H1 (cell line): Measurements from ENCODE around the gene RANBP6. TPM values are rescaled to one million over a fixed set of nuclear protein-coding genes. Genes with fewer than 3 reads are reported as not detected.
"Not testable (repeated sequence)": the region's sequence is repeated elsewhere in the genome, so short reads cannot be mapped to it uniquely, and the experiment has no call there.

Source experiments
- CTCF ChIA-PET: fragments of 300-600 bp; sonication (Branson Sonifier 250); formaldehyde crosslinking; loops from one replicate; lab custom pipeline; 2021; ENCODE audit not compliant: partially characterized antibody; lab: Charles Lee
- POLR2A ChIA-PET: fragments of 300-600 bp; sonication (Branson Sonifier 250); formaldehyde crosslinking; loops from one replicate; lab custom pipeline; 2021; ENCODE audit warnings: inconsistent platforms; ENCODE audit not compliant: partially characterized antibody; lab: Charles Lee
- DNase-seq, 2 experiments: peaks; one replicate each; pipeline versions ENCODE4 v3.0.0 to v3.0.0-alpha.2; 2010 to 2022; ENCODE audit warnings: low spot score in 2 of 2, low read depth in 1 of 2, mixed read lengths in 1 of 2
- FAIRE-seq: peaks from 2 replicates; lab custom pipeline; 2011; peaks lifted over from hg19 to GRCh38; lab: Jason Lieb, UNC
- H2AFZ ChIP-seq: 2 replicates; pipeline ENCODE4 v1.8.1; 2012; ENCODE audit warnings: low read length, inconsistent platforms
- H2AK5ac ChIP-seq: 2 replicates; pipeline ENCODE4 v1.6.1; 2013; ENCODE audit warnings: low read depth, low read length
- H2BK120ac ChIP-seq: replicated peaks from 2 replicates; pipeline ENCODE3; 2013; ENCODE audit warnings: low read depth, low read length, inconsistent platforms
- H2BK12ac ChIP-seq: 2 replicates; pipeline ENCODE4 v1.6.1; 2013; ENCODE audit warnings: low read depth, low read length
- H2BK15ac ChIP-seq: 2 replicates; pipeline ENCODE4 v1.6.1; 2013; ENCODE audit warnings: low read length
- H2BK20ac ChIP-seq: 2 replicates; pipeline ENCODE4 v1.6.1; 2013; ENCODE audit warnings: low read length
- H2BK5ac ChIP-seq: 2 replicates; pipeline ENCODE4 v1.6.1; 2013; ENCODE audit warnings: low read depth, low read length
- H3K14ac ChIP-seq: 2 replicates; pipeline ENCODE4 v1.6.1; 2013; ENCODE audit warnings: inconsistent platforms; ENCODE audit not compliant: insufficient read length
- H3K18ac ChIP-seq: 2 replicates; pipeline ENCODE4 v1.6.1; 2013; ENCODE audit warnings: low read length; ENCODE audit errors: extremely low read depth
- H3K23ac ChIP-seq: 2 replicates; pipeline ENCODE4 v1.6.1; 2013; ENCODE audit warnings: inconsistent platforms; ENCODE audit not compliant: insufficient read length
- H3K23me2 ChIP-seq: 2 replicates; pipeline ENCODE4 v1.6.1; 2013; ENCODE audit warnings: low read depth, low read length
- H3K27ac ChIP-seq: 2 replicates; pipeline ENCODE4 v1.6.1; 2011; ENCODE audit warnings: low read depth, low read length, inconsistent platforms
- H3K27me3 ChIP-seq, 4 experiments: replicated peaks in 1 of 4; 1 replicate in 1 of 4; 2 replicates in 3 of 4; pipeline versions ENCODE4 v1.6.1 to v1.8.1; 2011 to 2013; ENCODE audit warnings: low read length in 3 of 4, mild to moderate bottlenecking in 3 of 4, inconsistent platforms in 2 of 4, mixed read lengths in 2 of 4, moderate library complexity in 1 of 4; ENCODE audit not compliant: control insufficient read depth in 3 of 4, insufficient read depth in 3 of 4; ENCODE audit errors: extremely low read depth in 1 of 4
- H3K36me3 ChIP-seq, 4 experiments: 2 replicates each; pipeline versions ENCODE4 v1.6.1 to v1.8.1; 2011 to 2013; ENCODE audit warnings: mild to moderate bottlenecking in 4 of 4, low read length in 3 of 4, moderate library complexity in 2 of 4, control low read depth in 1 of 4, inconsistent platforms in 1 of 4; ENCODE audit not compliant: insufficient read depth in 4 of 4, control insufficient read depth in 2 of 4
- H3K4ac ChIP-seq: replicated peaks from 2 replicates; pipeline ENCODE3; 2013; ENCODE audit warnings: low read length, low read depth, mixed read lengths, inconsistent platforms; ENCODE audit not compliant: insufficient read length
- H3K4me1 ChIP-seq, 4 experiments: replicated peaks in 1 of 4; 1 replicate in 1 of 4; 2 replicates in 3 of 4; pipeline versions ENCODE4 v1.6.1 to v1.8.1; 2011 to 2013; ENCODE audit warnings: low read length in 3 of 4, inconsistent platforms in 2 of 4, mixed read lengths in 1 of 4; ENCODE audit not compliant: insufficient read depth in 4 of 4, control insufficient read depth in 3 of 4
- H3K4me2 ChIP-seq, 2 experiments: 2 replicates each; pipeline versions ENCODE4 v1.6.1 to v1.8.1; 2011 to 2013; ENCODE audit warnings: low read depth in 2 of 2, low read length in 2 of 2, control low read depth in 1 of 2, inconsistent platforms in 1 of 2, mild to moderate bottlenecking in 1 of 2; ENCODE audit not compliant: insufficient read depth in 1 of 2
- H3K4me3 ChIP-seq, 4 experiments: fragments of 200-600, 300-600 bp in 1 of 4; sonication (generic), shearing (Covaris generic), sonication (Bioruptor Twin) in 1 of 4; 2 replicates each; pipeline versions ENCODE4 v1.5.1 to v1.8.1; 2011 to 2016; ENCODE audit warnings: low read length in 4 of 4, low read depth in 3 of 4, control low read depth in 2 of 4, inconsistent platforms in 2 of 4, mild to moderate bottlenecking in 2 of 4, mixed read lengths in 1 of 4, moderate library complexity in 1 of 4; ENCODE audit not compliant: insufficient read depth in 2 of 4; ENCODE audit errors: extremely low read depth in 1 of 4
- H3K56ac ChIP-seq: replicated peaks from 2 replicates; pipeline ENCODE3; 2013; ENCODE audit warnings: low read depth, mild to moderate bottlenecking, mixed read lengths, low read length, inconsistent platforms; ENCODE audit not compliant: insufficient read length
- H3K79me1 ChIP-seq: 2 replicates; pipeline ENCODE4 v1.6.1; 2013; ENCODE audit warnings: low read depth, low read length, control low read depth
- H3K79me2 ChIP-seq, 2 experiments: 2 replicates each; pipeline versions ENCODE4 v1.6.1 to v1.8.1; 2012 to 2013; ENCODE audit warnings: low read length in 2 of 2, mild to moderate bottlenecking in 2 of 2, inconsistent platforms in 1 of 2; ENCODE audit not compliant: insufficient read depth in 2 of 2, control insufficient read depth in 1 of 2
- H3K9ac ChIP-seq, 4 experiments: replicated peaks in 1 of 4; 1 replicate in 1 of 4; 2 replicates in 3 of 4; pipeline versions ENCODE4 v1.6.1 to v1.8.1; 2011 to 2013; ENCODE audit warnings: low read depth in 3 of 4, low read length in 3 of 4, control low read depth in 2 of 4, mild to moderate bottlenecking in 2 of 4, moderate library complexity in 2 of 4, inconsistent platforms in 1 of 4; ENCODE audit errors: extremely low read depth in 1 of 4
- H3K9me3 ChIP-seq, 2 experiments: 2 replicates each; pipeline versions ENCODE4 v1.6.1 to v1.8.1; 2012 to 2013; ENCODE audit warnings: mild to moderate bottlenecking in 2 of 2, moderate library complexity in 2 of 2, control low read depth in 1 of 2, inconsistent platforms in 1 of 2, low read depth in 1 of 2, low read length in 1 of 2, mixed read lengths in 1 of 2; ENCODE audit not compliant: insufficient read depth in 2 of 2
- H4K20me1 ChIP-seq, 2 experiments: replicated peaks in 1 of 2; 2 replicates each; pipeline versions ENCODE3 to v1.8.1; 2011 to 2013; ENCODE audit warnings: inconsistent platforms in 2 of 2, low read length in 2 of 2, mild to moderate bottlenecking in 1 of 2; ENCODE audit not compliant: insufficient read depth in 2 of 2, control insufficient read depth in 1 of 2
- H4K5ac ChIP-seq: 2 replicates; pipeline ENCODE4 v1.6.1; 2013; ENCODE audit warnings: low read length, low read depth, mixed read lengths, inconsistent platforms; ENCODE audit not compliant: insufficient read length
- H4K8ac ChIP-seq: 2 replicates; pipeline ENCODE4 v1.8.0; 2013; ENCODE audit warnings: mild to moderate bottlenecking, moderate library complexity, low read length, inconsistent platforms; ENCODE audit not compliant: insufficient read depth; ENCODE audit errors: extremely low read depth
- H4K91ac ChIP-seq: replicated peaks from 2 replicates; pipeline ENCODE3; 2013; ENCODE audit warnings: low read length, mixed read lengths, inconsistent platforms; ENCODE audit not compliant: insufficient read length
- WGBS, 2 experiments: shearing (Covaris generic) in 1 of 2; methylation state at CpG; one replicate each; pipeline versions ENCODE4 v1.1.6 to v1.1.7; 2013 to 2015; ENCODE audit warnings: low lambda C conversion rate in 2 of 2, mixed read lengths in 2 of 2, inconsistent platforms in 1 of 2, low coverage in 1 of 2, missing lambda C conversion rate in 1 of 2; ENCODE audit not compliant: insufficient replicate concordance in 2 of 2, insufficient coverage in 1 of 2, insufficient read length in 1 of 2; ENCODE audit errors: extremely low coverage in 1 of 2, missing lambda C conversion rate in 1 of 2; 5-methylcytosine and 5-hydroxymethylcytosine counted together
- polyA plus RNA-seq, 7 experiments: library from polyadenylated mRNA; depleted of rRNA in 3 of 7; stranded (reverse) in 5 of 7; unstranded in 2 of 7; fragments of >200 nt in 5 of 7; fragments of 200-250 nt in 2 of 7; gene quantifications; 1 replicate in 5 of 7; 2 replicates in 1 of 7; 4 replicates in 1 of 7; pipeline versions ENCODE4 v1.2.1 to v1.2.3, GENCODE V29; 2011 to 2013; ENCODE audit warnings: missing spikeins in 2 of 7, mixed read lengths in 2 of 7
- total RNA-seq: library from RNA; stranded (reverse); fragmentation: NEBNext Ultra II Directional; extraction: Animal tissue kit (Norgen Biotek cat#: 25700); gene quantifications from 2 replicates; pipeline ENCODE4 v1.2.1, GENCODE V29; 2021

The RANBP6 gene
- total and polyA plus RNA-seq, 2 of the 8 experiments (the other 6 are each of a cell fraction or from before 2014, with no cell fraction given): 5.7 to 18.8 TPM

DNA sequence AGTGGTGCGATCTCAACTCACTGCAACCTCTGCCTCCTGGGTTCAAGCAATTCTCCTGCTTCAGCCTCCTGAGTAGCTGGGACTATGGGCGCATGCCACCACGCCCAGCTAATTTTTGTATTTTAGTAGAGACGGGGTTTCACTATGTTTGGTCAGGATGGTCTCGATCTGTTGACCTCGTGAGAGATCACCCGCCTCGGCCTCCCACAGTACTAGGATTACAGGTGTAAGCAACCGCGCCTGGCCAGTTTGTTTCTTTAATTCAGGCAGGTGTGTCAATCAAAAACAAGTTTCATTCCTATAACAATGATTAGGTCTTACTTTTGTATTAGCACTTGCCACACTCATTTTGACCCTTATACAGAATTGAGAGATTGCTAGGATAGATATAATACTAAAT is 1.6 kb upstream of the RANBP6 start:
- not testable (repeated sequence) for FAIRE-seq, H3K4me2 ChIP-seq, H2BK5ac ChIP-seq

More for the DNA sequence above, 1.6 kb upstream of the RANBP6 start:
- ChIA-PET POLR2A (interaction anchor here (1.9 kb wide), 1 partner anchor 11 kb away, joined by 19 read pairs; no protein-coding TSS in a partner anchor), CTCF (interaction anchor here (1.1 to 1.4 kb wide), 2 partner anchors 122 to 131 kb away, joined by 4 read pairs; no protein-coding TSS in a partner anchor)
- not testable (repeated sequence) for H3K27ac ChIP-seq, H3K18ac ChIP-seq, H3K27me3 ChIP-seq, H2AFZ ChIP-seq, H3K79me1 ChIP-seq, H3K14ac ChIP-seq, H4K91ac ChIP-seq, H3K9ac ChIP-seq, H2AK5ac ChIP-seq, H3K4me1 ChIP-seq, H2BK20ac ChIP-seq, DNase-seq, H3K23ac ChIP-seq, H3K4ac ChIP-seq, H2BK120ac ChIP-seq, H3K4me3 ChIP-seq, H2BK12ac ChIP-seq, H4K5ac ChIP-seq, H3K9me3 ChIP-seq, H3K23me2 ChIP-seq, H4K8ac ChIP-seq, H4K20me1 ChIP-seq, H2BK15ac ChIP-seq, H3K56ac ChIP-seq
- Histone ChIP-seq H3K36me3 (peaks cover 3 to 19% (median 10%) of the 10 kb centered on the region in 4 experiments; a peak in 6 of 8 replicates), H3K79me2 (peaks cover 16 to 34% of the 10 kb centered on the region in 2 experiments)
- WGBS, 2 experiments: 89% methylated on average over 9 of the region's 10 CpGs; no CpG with 5 or more reads in 1 of the 2 experiments
